Measurements from ENCODE around the gene NRG2.

The NRG2 gene

DNA sequence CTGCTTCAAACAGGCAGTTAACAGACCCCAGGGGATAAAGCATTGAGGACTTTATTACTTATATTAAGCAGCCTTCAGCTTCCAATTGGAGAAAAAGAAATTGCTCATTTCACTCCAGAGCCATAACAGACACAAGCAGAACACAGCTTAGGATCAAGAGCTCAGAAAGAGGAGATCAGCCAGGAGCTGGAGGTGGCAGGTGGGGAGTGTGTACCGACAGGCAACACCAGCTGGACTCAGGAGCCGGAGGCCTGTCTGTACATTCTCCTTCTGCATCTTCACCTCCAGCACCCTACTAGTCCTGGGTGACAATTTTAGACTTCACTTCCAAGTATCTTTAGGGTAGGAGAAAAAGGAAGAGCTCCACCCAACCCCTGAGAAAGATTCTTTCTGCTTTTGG lies 35.8 kb downstream of the NRG2 start:
- H3K27me3 ChIP-seq (ENCODE audit: insufficient read depth, poor library complexity, severe bottlenecking), result no peaks in the 10 kb centered on the region
- H3K4me3 ChIP-seq (replicated peaks; ENCODE audit: insufficient read depth, low read length), result no peak overlapping the region

DNA sequence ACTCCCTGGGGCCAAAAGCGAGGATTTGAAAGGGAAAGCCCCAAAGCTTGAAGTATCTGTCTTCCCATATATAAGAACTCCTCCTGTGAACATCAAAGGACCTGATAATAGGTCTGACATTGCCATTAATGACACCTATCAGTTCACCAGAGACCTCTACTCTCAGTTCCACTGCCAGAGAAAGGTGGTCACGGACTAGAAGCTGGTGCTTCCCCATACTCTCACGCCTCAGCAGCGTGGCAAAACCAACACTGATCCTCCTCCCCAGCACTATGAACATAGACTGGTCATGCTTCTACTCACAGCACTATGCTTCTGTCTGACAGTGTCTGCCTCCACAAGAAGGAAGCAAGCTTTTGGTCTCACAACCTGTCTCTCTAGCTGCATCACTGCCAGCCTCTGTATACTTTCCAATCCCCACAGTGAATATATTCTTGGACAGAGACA lies 37.9 kb downstream of the NRG2 start:
- DNase-seq (ENCODE audit: low read depth in 1 of 2, low spot score in 1 of 2), result no peak
- H3K4me3 ChIP-seq (replicated peaks; ENCODE audit: insufficient read depth, low read length), result no peak overlapping the region
- TF ChIP-seq, protein P1, sequence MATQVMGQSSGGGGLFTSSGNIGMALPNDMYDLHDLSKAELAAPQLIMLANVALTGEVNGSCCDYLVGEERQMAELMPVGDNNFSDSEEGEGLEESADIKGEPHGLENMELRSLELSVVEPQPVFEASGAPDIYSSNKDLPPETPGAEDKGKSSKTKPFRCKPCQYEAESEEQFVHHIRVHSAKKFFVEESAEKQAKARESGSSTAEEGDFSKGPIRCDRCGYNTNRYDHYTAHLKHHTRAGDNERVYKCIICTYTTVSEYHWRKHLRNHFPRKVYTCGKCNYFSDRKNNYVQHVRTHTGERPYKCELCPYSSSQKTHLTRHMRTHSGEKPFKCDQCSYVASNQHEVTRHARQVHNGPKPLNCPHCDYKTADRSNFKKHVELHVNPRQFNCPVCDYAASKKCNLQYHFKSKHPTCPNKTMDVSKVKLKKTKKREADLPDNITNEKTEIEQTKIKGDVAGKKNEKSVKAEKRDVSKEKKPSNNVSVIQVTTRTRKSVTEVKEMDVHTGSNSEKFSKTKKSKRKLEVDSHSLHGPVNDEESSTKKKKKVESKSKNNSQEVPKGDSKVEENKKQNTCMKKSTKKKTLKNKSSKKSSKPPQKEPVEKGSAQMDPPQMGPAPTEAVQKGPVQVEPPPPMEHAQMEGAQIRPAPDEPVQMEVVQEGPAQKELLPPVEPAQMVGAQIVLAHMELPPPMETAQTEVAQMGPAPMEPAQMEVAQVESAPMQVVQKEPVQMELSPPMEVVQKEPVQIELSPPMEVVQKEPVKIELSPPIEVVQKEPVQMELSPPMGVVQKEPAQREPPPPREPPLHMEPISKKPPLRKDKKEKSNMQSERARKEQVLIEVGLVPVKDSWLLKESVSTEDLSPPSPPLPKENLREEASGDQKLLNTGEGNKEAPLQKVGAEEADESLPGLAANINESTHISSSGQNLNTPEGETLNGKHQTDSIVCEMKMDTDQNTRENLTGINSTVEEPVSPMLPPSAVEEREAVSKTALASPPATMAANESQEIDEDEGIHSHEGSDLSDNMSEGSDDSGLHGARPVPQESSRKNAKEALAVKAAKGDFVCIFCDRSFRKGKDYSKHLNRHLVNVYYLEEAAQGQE (IDR thresholded peaks at IDR 0.05; ENCODE audit: insufficient replicate concordance, low read depth), result no peak
- no peak for TF ChIP-seq GABPA (IDR thresholded peaks at IDR 0.05; ENCODE audit: low read depth)
- no peak for TF ChIP-seq POLR2AphosphoS5 (IDR thresholded peaks at IDR 0.05; ENCODE audit: low read depth)
- no peaks in the 10 kb centered on the region for H3K27me3 ChIP-seq (ENCODE audit: insufficient read depth, poor library complexity, severe bottlenecking)
- no peak overlapping the region for H3K27ac ChIP-seq (replicated peaks)

More for the DNA sequence above, 35.8 kb downstream of the NRG2 start:
- no peak overlapping the region for H3K27ac ChIP-seq (replicated peaks)
- DNase-seq (ENCODE audit: low read depth in 1 of 2, low spot score in 1 of 2), result no peak
- TF ChIP-seq SPI1 (IDR thresholded peaks at IDR 0.05; ENCODE audit: borderline replicate concordance, low read depth), result no peak
- TF ChIP-seq POLR2AphosphoS5 (IDR thresholded peaks at IDR 0.05; ENCODE audit: low read depth), result no peak
- TF ChIP-seq, protein P2, sequence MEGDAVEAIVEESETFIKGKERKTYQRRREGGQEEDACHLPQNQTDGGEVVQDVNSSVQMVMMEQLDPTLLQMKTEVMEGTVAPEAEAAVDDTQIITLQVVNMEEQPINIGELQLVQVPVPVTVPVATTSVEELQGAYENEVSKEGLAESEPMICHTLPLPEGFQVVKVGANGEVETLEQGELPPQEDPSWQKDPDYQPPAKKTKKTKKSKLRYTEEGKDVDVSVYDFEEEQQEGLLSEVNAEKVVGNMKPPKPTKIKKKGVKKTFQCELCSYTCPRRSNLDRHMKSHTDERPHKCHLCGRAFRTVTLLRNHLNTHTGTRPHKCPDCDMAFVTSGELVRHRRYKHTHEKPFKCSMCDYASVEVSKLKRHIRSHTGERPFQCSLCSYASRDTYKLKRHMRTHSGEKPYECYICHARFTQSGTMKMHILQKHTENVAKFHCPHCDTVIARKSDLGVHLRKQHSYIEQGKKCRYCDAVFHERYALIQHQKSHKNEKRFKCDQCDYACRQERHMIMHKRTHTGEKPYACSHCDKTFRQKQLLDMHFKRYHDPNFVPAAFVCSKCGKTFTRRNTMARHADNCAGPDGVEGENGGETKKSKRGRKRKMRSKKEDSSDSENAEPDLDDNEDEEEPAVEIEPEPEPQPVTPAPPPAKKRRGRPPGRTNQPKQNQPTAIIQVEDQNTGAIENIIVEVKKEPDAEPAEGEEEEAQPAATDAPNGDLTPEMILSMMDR (IDR thresholded peaks at IDR 0.05; ENCODE audit: insufficient read depth, low read length), result no peak
- TF ChIP-seq, protein P1 (IDR thresholded peaks at IDR 0.05; ENCODE audit: insufficient replicate concordance, low read depth), result no peak
- TF ChIP-seq GABPA (IDR thresholded peaks at IDR 0.05; ENCODE audit: low read depth), result no peak

DNA sequence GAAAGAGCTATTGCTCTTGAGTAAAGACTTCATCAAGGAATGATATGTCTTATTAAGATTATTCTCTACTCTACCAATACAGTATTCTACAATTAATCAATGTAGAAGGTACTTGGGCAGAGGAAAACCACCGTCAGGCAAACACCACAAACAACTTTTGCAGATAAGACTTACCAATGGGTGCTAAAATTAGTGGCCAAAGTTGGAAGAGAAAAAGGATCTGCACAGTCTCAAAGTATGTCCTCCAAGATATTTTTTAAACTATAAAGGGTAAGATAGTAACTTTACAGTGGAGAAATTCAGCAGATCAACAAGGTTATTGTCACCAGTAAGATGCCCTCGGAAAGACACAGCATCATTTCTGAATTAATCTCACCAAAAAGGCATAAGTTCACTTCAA lies 38.9 kb downstream of the NRG2 start:
- H3K27me3 ChIP-seq (ENCODE audit: insufficient read depth, poor library complexity, severe bottlenecking), result no peaks in the 10 kb centered on the region
- TF ChIP-seq, protein P2 (IDR thresholded peaks at IDR 0.05; ENCODE audit: insufficient read depth, low read length), result no peak
- TF ChIP-seq SPI1 (IDR thresholded peaks at IDR 0.05; ENCODE audit: borderline replicate concordance, low read depth) (no peak), GABPA (IDR thresholded peaks at IDR 0.05; ENCODE audit: low read depth) (no peak), POLR2AphosphoS5 (IDR thresholded peaks at IDR 0.05; ENCODE audit: low read depth) (no peak)
- TF ChIP-seq, protein P1 (IDR thresholded peaks at IDR 0.05; ENCODE audit: insufficient replicate concordance, low read depth), result no peak
- no peak overlapping the region for H3K27ac ChIP-seq (replicated peaks)
- no peak for DNase-seq (ENCODE audit: low read depth in 1 of 2, low spot score in 1 of 2)
- no peak overlapping the region for H3K4me3 ChIP-seq (replicated peaks; ENCODE audit: insufficient read depth, low read length)

Measured in HL-60 (cell line).